GM19328 (cell line): ENCODE results near the gene CCDC57.
"Not testable (repeated sequence)": the region's sequence is repeated elsewhere in the genome, so short reads cannot be mapped to it uniquely, and the experiment has no call there.

Experiments
- ATAC-seq: cut with Tn5 transposase; IDR thresholded peaks from one replicate; pipeline ENCODE4 v1.9.1; 2021; ENCODE audit warnings: mild to moderate bottlenecking, moderate library complexity; ENCODE audit not compliant: unreplicated experiment

Gene CCDC57

DNA sequence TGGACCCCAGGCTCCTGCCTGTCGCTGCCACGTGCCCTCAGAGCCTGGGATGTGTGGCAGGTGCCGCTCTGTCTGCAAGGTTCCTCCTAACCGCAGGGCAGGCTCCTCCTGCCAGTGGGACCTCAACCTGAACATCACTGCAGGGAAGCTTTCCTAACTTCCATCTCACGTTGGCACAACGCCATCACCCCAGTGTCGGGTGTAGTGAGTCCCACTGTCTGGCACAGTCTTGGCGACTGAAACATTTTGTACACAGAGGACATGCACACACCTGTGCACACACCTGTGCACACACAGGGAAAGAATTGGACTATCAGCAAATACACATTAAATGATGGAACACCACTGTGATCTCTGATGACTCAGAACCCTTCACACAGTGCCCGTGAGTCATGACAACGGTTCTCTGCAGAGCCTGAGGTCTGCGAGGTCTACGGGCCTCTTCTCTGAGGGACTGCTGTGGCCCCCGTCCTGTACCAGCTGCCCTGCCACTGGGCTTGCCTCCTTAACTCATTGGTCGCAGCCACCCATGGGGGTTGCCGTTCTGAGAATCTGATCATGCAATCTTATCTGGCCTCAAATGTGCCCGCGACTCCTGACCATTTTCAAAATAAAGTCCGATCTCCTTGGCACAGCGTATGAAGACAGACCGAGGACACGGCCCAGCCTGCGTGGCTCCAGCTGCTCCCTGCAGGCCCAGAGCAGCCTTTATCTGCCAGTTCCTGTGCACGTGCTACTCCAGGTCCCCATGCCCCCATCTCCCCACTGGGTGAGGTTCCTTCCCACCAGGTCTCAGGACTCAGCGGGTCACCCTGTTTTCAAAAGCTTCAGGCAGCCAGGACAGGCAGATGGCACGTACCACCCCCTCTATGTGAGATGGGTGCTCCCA lies 7.6 kb downstream of the CCDC57 start:
- no peak for ATAC-seq

DNA sequence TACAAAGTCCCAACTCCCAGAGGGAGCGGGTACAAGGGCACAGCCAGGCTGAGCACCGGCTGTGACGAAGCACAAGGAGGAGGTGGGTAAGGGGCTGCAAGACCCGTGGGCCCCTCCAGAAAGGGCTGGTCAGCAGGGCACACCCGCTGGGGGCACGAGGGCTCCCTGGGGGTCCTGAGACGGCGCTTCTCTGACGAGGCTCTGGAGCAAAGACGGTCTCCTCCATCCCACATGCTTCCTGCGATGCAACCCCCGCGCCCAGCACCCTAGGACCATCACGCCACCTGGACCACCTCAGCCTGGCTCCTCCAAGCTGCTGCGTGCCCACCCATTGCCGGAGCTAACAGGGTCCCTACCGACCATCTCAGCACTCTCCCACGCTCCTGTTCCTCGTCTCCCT lies 8.7 kb downstream of the CCDC57 start:
- no peak for ATAC-seq

DNA sequence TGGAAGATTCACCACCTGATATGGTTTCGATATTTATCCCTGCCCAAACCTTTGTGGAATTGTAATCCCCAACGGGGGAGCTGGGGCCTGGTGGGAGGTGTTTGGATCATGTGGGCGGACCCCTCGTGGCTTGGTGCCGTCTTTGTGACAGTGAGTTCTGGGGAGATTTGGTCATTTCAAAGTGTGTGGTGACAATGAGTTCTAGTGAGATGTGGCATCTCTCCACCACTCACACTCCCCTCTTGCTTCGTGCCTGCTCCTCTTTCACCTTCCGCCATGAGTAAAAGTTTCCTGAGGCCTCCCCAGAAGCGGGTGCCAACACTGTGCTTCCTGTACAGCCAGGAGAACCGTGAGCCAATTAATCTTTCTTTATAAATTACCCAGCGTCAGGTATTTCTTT lies 9.7 kb downstream of the CCDC57 start:
- ATAC-seq, result no peak

DNA sequence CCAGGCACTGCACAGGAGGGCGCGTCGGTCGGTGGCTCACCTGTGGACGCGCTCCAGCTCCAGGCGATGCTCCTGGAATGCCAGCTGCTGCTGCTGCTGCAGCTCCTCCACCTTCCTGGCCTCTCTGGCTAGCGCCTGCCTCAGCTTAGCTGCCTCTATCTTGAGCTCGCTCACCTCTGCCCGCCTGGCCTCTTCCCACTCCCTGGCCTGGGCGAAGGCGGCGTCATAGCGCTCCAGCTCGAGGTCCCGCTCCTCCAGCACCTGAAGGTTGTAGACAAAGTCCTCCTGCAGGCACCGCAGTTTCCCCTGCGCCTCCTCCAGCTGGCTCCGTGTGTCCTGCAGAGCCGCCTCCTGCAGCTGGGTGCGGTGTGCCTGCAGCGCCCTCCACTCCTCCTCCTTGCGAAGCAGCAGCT lies 11.1 kb downstream of the CCDC57 start:
- ATAC-seq, result no peak

DNA sequence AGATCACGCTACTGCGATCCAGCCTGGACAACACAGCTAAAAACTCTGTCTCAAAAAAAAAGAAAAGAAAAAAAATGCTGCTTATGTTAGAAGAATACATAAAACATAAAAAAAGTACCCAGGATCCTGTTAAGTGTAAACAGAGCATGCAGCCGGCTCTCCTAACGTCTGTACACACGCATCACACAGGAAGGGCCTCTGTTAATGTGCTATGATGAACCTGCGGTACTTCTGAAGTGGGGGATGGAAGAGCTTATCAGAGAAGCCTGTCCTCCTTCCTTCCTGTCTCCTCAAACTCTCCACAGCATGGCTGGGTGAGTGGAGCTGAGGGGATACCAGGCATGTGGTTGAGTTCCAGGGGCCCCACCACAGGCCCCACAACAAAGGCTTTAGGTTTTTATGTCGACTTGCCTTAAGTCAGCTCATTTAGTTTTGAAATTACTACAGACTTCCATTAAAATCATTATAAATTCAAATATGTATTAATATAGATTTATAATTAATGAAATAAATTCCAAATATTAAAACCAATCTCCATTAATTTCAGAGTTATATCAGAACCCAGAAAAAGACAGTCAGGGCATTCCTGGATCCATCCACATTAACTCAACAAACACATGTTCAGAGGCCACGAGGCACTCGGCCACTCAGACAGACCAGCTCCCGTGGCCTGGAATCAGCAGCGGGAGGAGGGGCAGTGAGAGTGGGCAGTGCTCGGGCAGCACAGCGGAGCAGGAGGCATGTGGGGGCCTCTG lies 11.7 kb downstream of the CCDC57 start:
- no peak for ATAC-seq

DNA sequence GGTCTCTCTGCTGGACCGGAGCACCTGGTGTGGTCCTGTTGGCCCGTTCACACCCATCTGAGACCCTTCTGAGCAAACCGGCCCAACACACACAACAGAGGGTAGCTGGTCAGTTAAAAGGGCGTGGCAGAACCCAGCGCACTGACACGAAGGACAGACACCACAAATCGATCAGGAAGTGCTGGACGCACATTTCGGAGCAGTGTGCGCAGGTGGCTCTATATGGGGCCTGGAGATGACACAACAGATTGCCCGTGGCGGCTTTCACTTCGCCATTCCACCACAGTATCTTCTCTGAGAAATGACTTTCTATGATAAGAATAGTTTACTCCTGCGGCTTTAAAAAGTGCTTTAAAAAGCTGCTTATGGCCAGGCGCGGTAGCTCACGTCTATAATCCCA lies 12.5 kb downstream of the CCDC57 start:
- ATAC-seq, result no peak

DNA sequence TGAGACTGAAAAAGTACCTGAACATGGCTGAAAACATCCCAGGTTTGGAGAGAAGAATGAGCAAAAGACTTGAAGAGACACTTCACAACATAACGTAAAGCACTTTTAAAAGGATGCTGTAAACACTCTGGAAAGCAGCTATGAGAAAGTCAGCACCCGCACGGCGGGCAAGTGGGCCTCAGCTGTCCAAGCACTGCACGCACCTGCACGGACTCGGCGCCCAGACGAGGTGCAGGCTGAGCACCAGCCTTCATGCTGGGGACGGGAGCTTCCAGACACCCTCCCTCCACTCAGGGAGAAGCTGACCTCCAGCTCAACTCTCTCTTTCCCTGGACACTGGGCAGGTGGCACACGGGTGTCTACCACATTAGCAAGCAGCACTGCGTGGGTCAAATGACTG lies 13.1 kb downstream of the CCDC57 start:
- ATAC-seq, result no peak

DNA sequence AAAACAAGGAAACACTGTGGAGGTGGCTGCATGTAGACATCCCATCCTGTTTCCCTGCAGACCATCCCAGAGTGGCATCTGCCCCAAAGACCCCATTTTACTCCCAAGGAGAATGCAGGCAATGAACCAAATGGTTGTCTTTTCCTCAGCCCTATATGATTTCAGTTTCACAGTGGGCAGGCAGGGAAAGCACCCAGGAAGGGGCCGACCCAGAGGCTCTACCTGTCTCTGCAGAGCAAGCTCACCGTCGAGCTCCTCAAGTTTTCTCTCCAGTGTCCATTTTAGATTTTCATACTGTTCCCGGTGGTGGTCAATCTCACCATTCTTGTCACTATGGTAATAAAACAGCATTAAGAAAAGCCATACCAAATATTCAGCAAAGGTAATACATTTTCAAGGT lies 14.6 kb downstream of the CCDC57 start:
- ATAC-seq, result no peak

DNA sequence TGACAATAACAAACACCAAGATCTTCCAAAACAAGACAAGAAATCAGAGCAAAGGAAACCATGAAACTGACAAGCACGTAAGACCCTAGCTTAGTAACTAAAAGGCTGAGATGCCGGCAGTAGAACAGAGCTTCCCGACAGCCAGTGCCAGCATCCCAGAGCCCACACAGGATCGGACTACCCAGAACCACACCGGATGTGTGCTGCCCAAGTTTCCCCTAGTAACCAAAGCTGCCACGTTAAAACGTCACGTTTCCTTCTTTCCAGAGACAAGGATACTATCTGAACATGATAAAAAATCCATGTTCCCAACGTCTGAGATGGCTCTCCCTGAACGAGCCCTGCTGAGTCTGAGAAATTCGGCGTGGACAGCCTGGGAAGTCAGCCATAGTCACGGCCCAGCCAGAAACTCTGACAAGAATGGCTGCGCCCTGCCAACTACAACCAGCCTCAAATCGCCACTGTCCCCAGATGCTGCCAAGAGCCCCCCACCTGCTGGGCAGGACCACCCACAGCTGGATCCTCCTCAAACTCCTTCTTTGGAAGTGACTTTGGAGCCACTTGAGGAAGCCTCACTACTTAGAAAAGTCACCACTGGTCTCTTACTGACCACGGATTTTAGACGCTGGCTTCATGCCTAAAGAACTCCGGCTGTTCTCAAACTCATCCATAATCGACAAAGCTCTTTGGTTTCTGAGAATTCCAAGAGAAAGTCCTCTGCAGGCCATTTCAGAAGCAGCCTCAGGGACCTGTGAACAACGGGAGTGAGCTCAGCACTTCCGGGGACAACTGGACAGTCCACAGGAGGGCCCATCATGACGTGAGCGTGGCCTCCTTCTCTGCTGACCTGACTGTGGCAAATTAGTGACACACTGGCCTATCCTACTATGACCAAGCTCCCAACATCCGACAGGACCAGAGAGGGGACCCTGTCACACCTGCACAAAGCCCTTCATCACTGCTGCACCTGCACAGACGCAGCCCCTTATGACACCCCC lies 16.7 kb downstream of the CCDC57 start:
- no peak for ATAC-seq

DNA sequence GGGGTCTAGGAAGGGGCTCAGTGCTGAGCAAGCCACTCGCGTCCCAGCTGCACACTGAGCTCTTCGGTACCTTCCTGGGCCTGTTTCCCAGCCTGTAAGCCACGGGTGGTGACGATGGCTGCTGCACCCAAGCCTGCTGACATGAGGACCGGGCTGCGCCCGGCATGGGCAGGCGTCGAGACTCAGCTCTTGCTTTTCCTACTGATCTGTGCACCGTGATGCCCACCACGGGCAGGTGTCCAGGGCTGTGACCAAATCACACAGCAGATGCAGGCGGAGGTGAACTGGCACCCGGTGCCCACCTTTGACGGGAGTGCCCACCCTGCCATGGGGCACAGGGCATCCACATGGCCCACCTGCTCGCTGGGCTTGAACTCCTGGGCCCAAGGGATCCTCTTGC lies 17.9 kb downstream of the CCDC57 start:
- ATAC-seq, result no peak

DNA sequence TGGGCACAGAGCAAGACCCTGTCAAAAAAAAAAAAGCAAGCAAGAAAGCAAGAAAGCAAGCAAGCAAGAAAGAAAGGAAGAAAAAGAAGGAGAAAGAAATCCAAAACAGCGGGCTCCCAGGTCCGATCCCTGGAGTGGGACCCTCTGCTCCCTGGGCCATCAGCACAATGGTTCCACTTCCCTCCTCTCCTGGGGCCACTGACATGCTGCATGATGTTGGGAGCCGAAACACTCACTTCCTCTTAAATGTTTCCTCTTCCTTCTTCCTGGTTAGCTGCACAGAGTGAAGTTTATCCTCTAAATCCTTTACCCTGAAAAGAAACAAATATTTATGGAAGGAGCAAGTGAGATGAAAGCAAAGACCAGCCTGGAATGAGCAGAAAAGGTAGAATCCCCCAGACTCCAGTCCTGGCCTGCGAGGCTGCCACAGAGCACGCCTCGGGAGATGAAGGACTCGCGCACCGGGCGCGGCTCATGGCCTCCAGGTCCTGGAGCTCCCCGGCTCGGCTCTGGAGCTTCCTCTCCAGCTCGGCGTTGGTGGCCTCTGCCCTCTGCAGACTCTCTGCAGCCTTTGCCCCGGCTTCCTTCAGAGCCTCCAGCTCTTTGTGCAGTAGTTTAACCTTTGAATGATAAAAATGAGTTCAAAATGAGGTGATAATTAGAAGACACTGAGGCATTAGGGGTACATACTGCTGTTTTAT lies 19.0 kb downstream of the CCDC57 start:
- ATAC-seq, result no peak

DNA sequence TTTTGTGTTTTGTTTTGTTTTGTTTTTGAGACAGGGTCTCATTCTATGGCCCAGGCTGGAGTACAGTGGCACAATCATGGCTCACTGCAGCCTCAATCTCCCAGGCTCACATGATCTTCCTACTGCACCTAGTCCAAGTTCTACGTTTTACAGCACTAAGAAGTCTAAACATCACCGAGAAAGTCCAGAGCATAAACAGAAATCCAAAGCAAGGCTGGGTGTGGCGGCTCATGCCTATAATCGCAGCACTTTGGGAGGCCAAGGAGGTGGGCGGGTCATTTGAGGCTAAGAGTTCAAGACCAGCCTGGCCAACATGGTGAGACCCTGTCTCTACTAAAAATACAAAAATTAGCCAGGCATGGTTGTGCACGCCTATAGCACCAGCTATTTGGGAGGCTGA lies 19.6 kb downstream of the CCDC57 start:
- ATAC-seq, result not testable (repeated sequence)

DNA sequence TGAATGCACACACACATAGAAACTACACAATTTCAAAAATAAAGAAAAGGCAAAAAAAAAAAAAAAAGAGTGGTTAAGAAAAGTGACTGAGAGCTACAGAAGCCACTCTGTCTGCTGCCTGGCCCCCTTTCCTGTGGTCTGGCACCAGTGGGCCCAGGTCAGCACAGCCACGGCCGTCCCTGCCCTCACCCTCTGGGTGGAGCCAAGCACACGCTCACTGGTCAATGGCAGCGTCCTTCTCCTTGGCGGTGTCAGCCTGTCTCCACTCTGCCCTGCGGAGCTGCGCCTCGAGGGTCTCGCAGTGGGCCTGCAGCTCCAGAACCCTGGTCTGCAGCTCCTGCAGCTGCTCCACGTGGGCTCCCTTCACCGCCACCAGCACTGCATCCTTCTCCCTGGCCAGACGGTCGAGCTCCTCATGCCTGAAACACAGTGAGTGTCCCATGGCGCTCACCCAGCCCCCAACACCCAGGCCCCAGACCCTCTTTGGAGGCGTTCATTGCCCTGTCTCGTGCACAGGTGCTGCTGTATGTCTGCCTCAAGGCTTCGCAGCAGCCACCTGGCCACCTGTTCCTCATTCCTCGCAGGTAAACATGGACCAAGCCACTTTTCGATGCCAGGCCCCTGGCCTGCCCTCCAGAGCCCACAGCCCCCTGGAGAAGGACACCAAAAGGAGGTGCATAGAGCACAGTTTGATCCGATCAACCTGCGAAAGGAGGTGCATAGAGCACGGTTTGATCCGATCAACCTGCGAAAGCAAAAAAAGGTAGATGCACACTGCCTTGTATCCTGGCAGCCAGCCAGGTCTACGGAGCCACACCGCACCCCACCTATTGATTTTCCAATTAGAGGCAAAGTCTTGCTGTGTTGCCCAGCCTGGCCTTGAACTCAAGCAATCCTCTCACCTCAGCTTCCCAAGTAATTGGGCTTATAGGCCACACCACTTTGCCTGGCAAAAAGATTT lies 24.4 kb downstream of the CCDC57 start:
- ATAC-seq, result no peak

DNA sequence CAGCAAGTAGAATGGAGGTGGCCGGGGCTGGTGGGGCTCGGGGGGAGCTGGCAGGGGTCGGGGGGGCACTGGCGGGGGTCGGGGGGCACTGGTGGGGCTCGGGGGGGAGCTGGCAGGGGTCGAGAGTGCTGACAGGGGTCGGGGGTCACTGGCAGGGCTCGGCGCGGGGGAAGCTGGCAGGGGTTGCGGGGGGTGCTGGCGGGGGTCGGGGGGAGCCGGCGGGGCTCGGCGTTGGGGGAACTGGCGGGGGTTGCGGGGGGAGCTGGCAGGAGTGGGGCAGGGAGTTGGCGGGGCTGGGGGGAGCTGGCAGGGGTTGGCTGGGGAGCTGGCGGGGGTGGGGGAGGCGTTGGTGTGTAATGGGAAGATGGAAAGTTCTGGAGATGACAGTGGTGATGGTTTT lies 25.1 kb downstream of the CCDC57 start:
- ATAC-seq, result no peak

DNA sequence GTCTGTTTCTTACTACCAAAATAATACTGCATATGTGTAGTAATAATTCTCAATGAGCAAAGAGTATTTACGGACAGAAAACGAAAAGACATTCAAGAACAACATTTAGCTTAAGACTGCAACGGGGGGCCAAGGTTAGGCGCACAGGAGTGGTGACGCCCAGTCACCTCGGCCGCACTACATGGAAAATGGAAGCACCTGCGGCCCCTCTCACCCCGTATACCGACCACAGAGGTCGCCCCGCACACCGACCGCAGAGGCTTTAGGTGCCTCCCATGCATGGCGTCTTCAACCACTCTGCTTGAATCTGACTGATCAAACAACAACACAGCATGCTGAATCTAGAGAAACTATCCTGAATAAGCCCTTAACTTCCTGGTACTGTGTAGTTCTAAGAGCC lies 26.4 kb downstream of the CCDC57 start:
- no peak for ATAC-seq

DNA sequence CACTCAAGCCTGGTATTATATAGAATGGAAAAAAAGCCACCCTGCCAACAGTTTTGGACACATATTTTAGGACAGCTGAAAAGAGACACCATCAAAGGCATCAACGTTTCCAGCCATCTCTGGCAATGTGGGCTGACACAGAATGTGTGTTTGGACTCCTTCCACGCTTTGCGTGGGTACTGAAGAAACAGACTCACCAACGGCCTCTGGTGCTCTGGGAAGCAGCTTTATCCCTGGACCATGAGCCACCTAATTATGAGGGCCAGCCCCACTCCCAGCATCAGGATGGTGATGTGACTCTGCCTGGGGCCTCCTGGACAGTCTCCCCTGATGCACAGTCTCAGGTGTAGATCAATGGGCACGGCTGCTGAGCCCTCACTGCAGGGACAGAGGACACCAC lies 27.9 kb downstream of the CCDC57 start:
- no peak for ATAC-seq

DNA sequence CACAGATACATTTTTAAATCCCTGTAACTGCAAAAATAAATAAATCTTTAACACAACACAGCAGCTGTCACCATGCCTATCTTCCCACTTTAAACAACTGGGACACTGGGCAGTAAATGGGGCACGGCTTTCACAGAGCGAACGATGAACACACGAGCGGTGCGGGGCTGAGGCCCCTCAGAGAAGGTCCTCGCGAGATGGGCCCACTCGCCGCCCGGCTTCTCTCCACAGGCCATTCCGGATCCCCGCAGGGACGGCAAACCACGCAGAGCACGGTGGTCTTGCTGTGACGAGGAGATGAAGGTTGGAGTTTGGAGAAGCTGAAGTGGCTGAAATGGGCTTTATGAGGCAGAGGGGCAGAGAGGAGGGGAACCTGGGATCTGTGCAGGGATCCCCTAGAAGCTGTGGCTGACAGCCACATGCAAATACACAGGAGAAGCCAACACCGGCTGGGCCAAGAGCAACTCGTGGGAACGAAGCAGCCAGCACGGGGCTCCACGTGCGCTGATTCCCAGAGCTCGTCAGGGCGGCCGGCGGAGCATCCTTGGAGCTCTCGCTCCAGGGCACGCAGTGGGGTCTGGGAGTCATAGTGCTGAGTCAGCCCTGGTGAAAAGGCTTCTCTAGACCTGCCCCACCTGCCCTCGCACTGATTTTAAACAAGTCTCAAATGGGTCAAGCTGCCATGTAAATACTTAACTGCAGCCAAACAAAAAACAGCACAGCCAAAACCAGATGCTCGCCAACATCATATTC lies 31.7 kb downstream of the CCDC57 start:
- ATAC-seq, result no peak

DNA sequence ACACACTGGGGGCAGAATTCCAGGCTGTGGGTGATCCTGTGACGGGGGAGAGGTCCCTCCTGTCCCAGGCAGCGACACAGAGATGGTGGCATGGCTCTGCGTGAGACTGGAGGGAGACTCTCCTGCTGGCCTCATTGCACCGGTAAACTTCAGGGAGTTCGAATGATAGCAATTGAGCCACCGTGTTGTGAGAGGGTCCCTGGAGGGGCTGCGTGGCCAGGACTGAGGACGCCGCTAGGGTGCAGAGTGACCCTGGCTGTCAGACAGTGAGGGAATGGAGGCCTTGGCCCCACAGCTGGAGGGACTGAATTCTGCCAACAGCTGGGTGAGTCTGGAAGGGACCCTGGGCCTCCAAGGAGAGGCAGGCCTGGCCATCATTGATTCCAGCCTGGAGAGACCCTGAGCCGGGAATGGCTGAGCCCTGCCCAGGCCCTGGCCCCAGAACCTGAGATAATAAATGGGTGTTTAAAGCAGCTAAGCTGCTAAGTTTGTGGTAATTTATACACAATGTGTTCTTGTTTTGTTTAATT lies 32.6 kb downstream of the CCDC57 start:
- ATAC-seq, result no peak
